Skeletal muscle satellite cell (primary cell): Measurements from ENCODE around the gene TCEA2.

Source experiments
- H3K27me3 ChIP-seq: 2 replicates; pipeline ENCODE4 v1.7.0; 2013; ENCODE audit warnings: low read length; ENCODE audit not compliant: control insufficient read depth, insufficient read depth
- H3K36me3 ChIP-seq: 2 replicates; pipeline ENCODE4 v1.7.0; 2013; ENCODE audit warnings: mild to moderate bottlenecking, control low read depth, low read length; ENCODE audit not compliant: insufficient read depth
- H3K4me1 ChIP-seq: 2 replicates; pipeline ENCODE4 v1.7.0; 2013; ENCODE audit warnings: low read length; ENCODE audit not compliant: control insufficient read depth, insufficient read depth
- H3K4me2 ChIP-seq: 2 replicates; pipeline ENCODE4 v1.7.0; 2013; ENCODE audit warnings: mild to moderate bottlenecking, low read length
- H3K4me3 ChIP-seq: 2 replicates; pipeline ENCODE4 v1.7.0; 2013; ENCODE audit warnings: low read length
- H3K9ac ChIP-seq: 2 replicates; pipeline ENCODE4 v1.7.0; 2013; ENCODE audit warnings: mild to moderate bottlenecking, low read depth, low read length, moderate library complexity
- H3K9me3 ChIP-seq: replicated peaks from 2 replicates; pipeline ENCODE4 v1.7.0; 2013; ENCODE audit warnings: mild to moderate bottlenecking, control low read depth, low read length

TCEA2 gene

GRCh38 chr20:64106435-64106961, 43.5 kb downstream of the TCEA2 start:
- Histone ChIP-seq H3K36me3 (no peaks in the 10 kb centered on the region), H3K4me1 (no peaks in the 10 kb centered on the region), H3K4me2 (no peak overlapping the region), H3K9ac (no peak overlapping the region), H3K9me3 (no peaks in the 10 kb centered on the region), H3K4me3 (no peak overlapping the region), H3K27me3 (peaks cover 49% of the 10 kb centered on the region)

GRCh38 chr20:64106981-64107735, 44.2 kb downstream of the TCEA2 start, which contains the start of gene NPBWR2:
NPBWR2 (minus strand) TSS chr20:64107565; CDS start chr20:64106831, 734 bp downstream.
- Histone ChIP-seq H3K4me2 (no peak within 1 kb of the TSS), H3K4me1 (no peaks in the 10 kb centered on the region), H3K9ac (no peak within 1 kb of the TSS), H3K27me3 (peaks cover 47% of the 10 kb centered on the region), H3K36me3 (no peaks in the 10 kb centered on the region), H3K4me3 (no peak within 1 kb of the TSS), H3K9me3 (no peaks in the 10 kb centered on the region)

- H3K4me2 ChIP-seq: no peak overlapping the region
- H3K9me3 ChIP-seq: no peaks in the 10 kb centered on the region
- no peaks in the 10 kb centered on the region for H3K4me1 ChIP-seq
- peaks cover 49% of the 10 kb centered on the region for H3K27me3 ChIP-seq
- no peak overlapping the region for H3K4me3 ChIP-seq
- H3K36me3 ChIP-seq: no peaks in the 10 kb centered on the region
- H3K9ac ChIP-seq: no peak overlapping the region
Measured at GRCh38 chr20:64107736-64108457, 44.9 kb downstream of the TCEA2 start.

- no peaks in the 10 kb centered on the region for H3K9me3 ChIP-seq
- H3K4me1 ChIP-seq: no peaks in the 10 kb centered on the region
- no peak overlapping the region for H3K4me3 ChIP-seq
- no peaks in the 10 kb centered on the region for H3K36me3 ChIP-seq
- peaks cover 49% of the 10 kb centered on the region for H3K27me3 ChIP-seq
- no peak overlapping the region for H3K9ac ChIP-seq
- H3K4me2 ChIP-seq: no peak overlapping the region
Measured at GRCh38 chr20:64108731-64109681, 46.0 kb downstream of the TCEA2 start.

- Histone ChIP-seq H3K27me3 (peaks cover 55% of the 10 kb centered on the region), H3K4me2 (no peak overlapping the region), H3K4me3 (no peak overlapping the region), H3K36me3 (no peaks in the 10 kb centered on the region), H3K9ac (no peak overlapping the region), H3K9me3 (no peaks in the 10 kb centered on the region), H3K4me1 (no peaks in the 10 kb centered on the region)
Measured at GRCh38 chr20:64109831-64110391, 46.9 kb downstream of the TCEA2 start.

- Histone ChIP-seq H3K4me3 (no peak overlapping the region), H3K9me3 (no peaks in the 10 kb centered on the region), H3K4me1 (no peaks in the 10 kb centered on the region), H3K36me3 (no peaks in the 10 kb centered on the region), H3K4me2 (no peak overlapping the region), H3K9ac (no peak overlapping the region), H3K27me3 (peaks cover 61% of the 10 kb centered on the region)
Measured at GRCh38 chr20:64110411-64111068, 47.5 kb downstream of the TCEA2 start.

GRCh38 chr20:64111841-64112641, 49.0 kb downstream of the TCEA2 start:
- no peaks in the 10 kb centered on the region for H3K4me1 ChIP-seq
- no peaks in the 10 kb centered on the region for H3K9me3 ChIP-seq
- peaks cover 75% of the 10 kb centered on the region for H3K27me3 ChIP-seq
- no peak overlapping the region for H3K9ac ChIP-seq
- H3K4me3 ChIP-seq: no peak overlapping the region
- H3K4me2 ChIP-seq: no peak overlapping the region
- no peaks in the 10 kb centered on the region for H3K36me3 ChIP-seq

- H3K4me1 ChIP-seq: no peaks in the 10 kb centered on the region
- H3K9ac ChIP-seq: no peak overlapping the region
- no peak overlapping the region for H3K4me3 ChIP-seq
- H3K9me3 ChIP-seq: no peaks in the 10 kb centered on the region
- H3K27me3 ChIP-seq: peaks cover 68% of the 10 kb centered on the region
- H3K36me3 ChIP-seq: no peaks in the 10 kb centered on the region
- no peak overlapping the region for H3K4me2 ChIP-seq
Measured at GRCh38 chr20:64112691-64113443, 49.9 kb downstream of the TCEA2 start.

GRCh38 chr20:64113444-64113775, 50.4 kb downstream of the TCEA2 start:
- H3K9ac ChIP-seq: no peak overlapping the region
- H3K4me3 ChIP-seq: no peak overlapping the region
- H3K27me3 ChIP-seq: peaks cover 63% of the 10 kb centered on the region
- no peaks in the 10 kb centered on the region for H3K36me3 ChIP-seq
- H3K4me2 ChIP-seq: no peak overlapping the region
- no peaks in the 10 kb centered on the region for H3K9me3 ChIP-seq
- no peaks in the 10 kb centered on the region for H3K4me1 ChIP-seq
